HEK293T (cell line): ENCODE measurements around the gene CPHXL2.

Experiments
- CTCF ChIA-PET: fragments of 350-600 bp; formaldehyde crosslinking; extraction: SDS; loops from one replicate; lab custom pipeline; 2021; ENCODE audit warnings: antibody characterized with exemption, inconsistent platforms; lab: Yijun Ruan, JAX
- POLR2A ChIA-PET: fragments of 350-600 bp; formaldehyde crosslinking; extraction: SDS; loops from one replicate; lab custom pipeline; 2020; ENCODE audit warnings: antibody characterized with exemption, inconsistent platforms; lab: Yijun Ruan, JAX
- DNase-seq: peaks from one replicate; pipeline ENCODE4 v3.0.0; 2012; ENCODE audit warnings: mixed read lengths; ENCODE audit errors: extremely low spot score
- ARNT ChIP-seq: fragments of 450-650 bp; IDR thresholded peaks from 2 replicates; pipeline ENCODE4 v1.6.1; 2017; ENCODE audit warnings: mild to moderate bottlenecking
- BHLHE40 ChIP-seq: fragments of 450-650 bp; IDR thresholded peaks from 2 replicates; pipeline ENCODE4 v1.6.1; 2016; ENCODE audit warnings: mild to moderate bottlenecking, moderate library complexity, borderline replicate concordance
- CTBP1 ChIP-seq: fragments of 450-650 bp; IDR thresholded peaks from 2 replicates; pipeline ENCODE4 v1.6.1; 2016; ENCODE audit warnings: borderline replicate concordance
- ELF4 ChIP-seq: fragments of 450-650 bp; IDR thresholded peaks from 2 replicates; pipeline ENCODE4 v1.6.1; 2017; ENCODE audit warnings: antibody characterized with exemption
- FOXA1 ChIP-seq: fragments of 450-650 bp; IDR thresholded peaks from 2 replicates; pipeline ENCODE4 v1.6.1; 2016; ENCODE audit warnings: mild to moderate bottlenecking
- FOXK2 ChIP-seq: fragments of 450-650 bp; IDR thresholded peaks from 2 replicates; pipeline ENCODE4 v1.6.1; 2016; ENCODE audit warnings: mild to moderate bottlenecking
- FOXM1 ChIP-seq: fragments of 450-650 bp; IDR thresholded peaks from 2 replicates; pipeline ENCODE4 v1.6.1; 2017; ENCODE audit warnings: mild to moderate bottlenecking, borderline replicate concordance
- HDGF ChIP-seq: fragments of 450-650 bp; IDR thresholded peaks from 2 replicates; pipeline ENCODE4 v1.6.1; 2017; ENCODE audit warnings: antibody characterized with exemption, borderline replicate concordance
- L3MBTL2 ChIP-seq: fragments of 450-650 bp; conservative IDR thresholded peaks from 2 replicates; pipeline ENCODE4 v1.6.1; 2016; ENCODE audit warnings: mild to moderate bottlenecking
- LEF1 ChIP-seq: fragments of 450-650 bp; IDR thresholded peaks from 2 replicates; pipeline ENCODE4 v1.6.1; 2017; ENCODE audit warnings: mild to moderate bottlenecking, borderline replicate concordance
- NFRKB ChIP-seq: fragments of 450-650 bp; IDR thresholded peaks from 2 replicates; pipeline ENCODE4 v1.6.1; 2016; ENCODE audit warnings: mild to moderate bottlenecking, moderate library complexity
- SP1 ChIP-seq: fragments of 450-650 bp; IDR thresholded peaks from 2 replicates; pipeline ENCODE4 v1.6.1; 2017
- SUZ12 ChIP-seq: fragments of 450-650 bp; IDR thresholded peaks from 2 replicates; pipeline ENCODE4 v1.6.1; 2016; ENCODE audit warnings: mild to moderate bottlenecking
- TARDBP ChIP-seq: fragments of 450-650 bp; IDR thresholded peaks from 2 replicates; pipeline ENCODE4 v1.6.1; 2016
- ZNF384 ChIP-seq: fragments of 450-650 bp; IDR thresholded peaks from 2 replicates; pipeline ENCODE4 v1.6.1; 2016
- TF ChIP-seq, protein P1 (sequence below): fragments of 450-650 bp; IDR thresholded peaks from 2 replicates; pipeline ENCODE4 v1.6.1; 2016

CPHXL2 gene

DNA sequence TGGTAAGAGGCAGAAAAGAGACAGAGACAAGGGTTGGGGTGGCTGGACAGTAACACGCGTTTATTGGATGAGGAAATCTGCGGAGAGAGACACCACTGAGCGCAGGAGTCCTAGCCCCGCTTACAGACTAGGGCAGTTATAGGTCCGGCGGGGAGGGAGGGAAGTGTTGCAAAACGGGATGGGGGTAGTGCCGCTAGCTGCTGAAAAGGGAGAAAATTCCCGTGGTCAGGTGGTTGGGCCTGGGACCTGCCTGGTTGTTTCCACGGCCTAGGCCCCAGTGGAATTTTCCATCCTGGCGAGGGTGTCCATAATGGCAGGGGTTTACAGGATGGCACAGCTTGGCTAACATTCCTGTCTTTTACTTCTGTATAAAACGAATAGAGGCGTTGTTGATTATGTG, 5.5 kb upstream of the CPHXL2 start:
- DNase-seq, result no peak
- ChIA-PET CTCF (no interaction called here), POLR2A (no interaction called here)
- TF ChIP-seq FOXA1 (no peak), TARDBP (no peak), ELF4 (no peak), HDGF (no peak), SP1 (no peak), BHLHE40 (no peak), ARNT (no peak), L3MBTL2 (no peak), NFRKB (no peak), FOXM1 (no peak), SUZ12 (no peak), LEF1 (no peak), ZNF384 (no peak), CTBP1 (no peak), FOXK2 (no peak)
- TF ChIP-seq, protein P1, sequence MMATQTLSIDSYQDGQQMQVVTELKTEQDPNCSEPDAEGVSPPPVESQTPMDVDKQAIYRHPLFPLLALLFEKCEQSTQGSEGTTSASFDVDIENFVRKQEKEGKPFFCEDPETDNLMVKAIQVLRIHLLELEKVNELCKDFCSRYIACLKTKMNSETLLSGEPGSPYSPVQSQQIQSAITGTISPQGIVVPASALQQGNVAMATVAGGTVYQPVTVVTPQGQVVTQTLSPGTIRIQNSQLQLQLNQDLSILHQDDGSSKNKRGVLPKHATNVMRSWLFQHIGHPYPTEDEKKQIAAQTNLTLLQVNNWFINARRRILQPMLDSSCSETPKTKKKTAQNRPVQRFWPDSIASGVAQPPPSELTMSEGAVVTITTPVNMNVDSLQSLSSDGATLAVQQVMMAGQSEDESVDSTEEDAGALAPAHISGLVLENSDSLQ, result no peak

DNA sequence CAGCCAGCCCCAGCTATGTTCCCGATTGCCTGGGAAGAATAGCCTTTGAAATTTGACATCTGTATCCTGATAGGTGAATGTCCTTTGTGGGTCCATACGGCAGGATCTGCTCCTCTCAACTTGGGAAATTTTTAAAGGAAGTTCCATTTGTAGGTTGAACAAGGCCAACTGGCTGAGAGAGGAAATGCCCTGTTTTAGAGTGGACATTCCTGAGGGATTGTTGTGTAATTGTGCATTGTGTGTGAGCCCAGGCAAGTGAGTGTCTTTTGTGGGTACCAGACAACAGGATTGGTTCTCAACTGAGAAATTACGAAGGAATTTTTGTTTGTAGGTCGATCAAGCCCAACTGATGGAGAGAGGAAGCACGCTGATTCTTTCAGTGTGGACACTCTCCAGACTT, 2.6 kb upstream of the CPHXL2 start:
- ChIA-PET POLR2A (no interaction called here), CTCF (interaction anchor here (0.6 kb wide), 1 partner anchor 17 kb away, joined by 3 read pairs; no protein-coding TSS in a partner anchor)
- DNase-seq, result no peak
- TF ChIP-seq CTBP1 (no peak), ELF4 (no peak), BHLHE40 (no peak), FOXM1 (no peak), FOXK2 (no peak), LEF1 (no peak), NFRKB (no peak), L3MBTL2 (no peak), ARNT (no peak), SUZ12 (no peak), FOXA1 (no peak), TARDBP (no peak), HDGF (no peak)
- TF ChIP-seq, protein P1, result no peak

- DNase-seq, result no peak
- TF ChIP-seq SUZ12 (no peak), FOXA1 (no peak), HDGF (no peak), FOXM1 (no peak), SP1 (no peak), FOXK2 (no peak), ZNF384 (no peak), CTBP1 (no peak), ARNT (no peak)
- TF ChIP-seq, protein P1, result no peak
- CTCF ChIA-PET, result no interaction called here
- POLR2A ChIA-PET, result no interaction called here
Measured at GRCh38 chr16:75667503-75667902, 9.3 kb downstream of the CPHXL2 start.

DNA sequence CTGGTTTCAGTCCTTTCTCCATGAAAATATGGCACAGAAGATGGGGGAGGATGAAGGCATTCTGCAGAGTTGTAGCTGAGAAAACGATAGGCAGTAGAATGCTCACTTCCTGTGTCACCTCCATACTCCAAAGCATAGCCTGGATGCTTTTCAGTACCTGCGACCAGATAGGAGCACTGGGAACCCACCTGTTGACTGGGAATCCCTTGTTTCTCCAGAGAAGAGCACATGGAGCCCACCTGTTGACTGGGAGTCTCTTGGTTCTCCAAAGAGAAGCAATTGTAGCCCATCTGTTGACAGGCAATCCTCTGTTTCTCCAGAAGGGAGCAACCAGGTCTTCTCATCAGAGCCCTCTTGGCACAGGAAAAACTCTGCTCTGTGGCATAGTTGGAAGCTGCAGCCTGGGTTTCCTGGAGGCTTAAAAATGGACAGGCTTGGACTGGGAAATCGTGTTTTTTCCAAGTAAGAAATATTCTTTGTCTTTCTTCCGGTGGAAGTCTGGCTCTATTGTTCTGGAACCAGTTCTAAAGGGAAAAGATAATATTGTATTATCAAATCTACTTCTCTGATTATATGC, 16.0 kb downstream of the CPHXL2 start:
- CTCF ChIA-PET, result no interaction called here
- POLR2A ChIA-PET, result no interaction called here
- TF ChIP-seq SP1, result no peak
- TF ChIP-seq BHLHE40, result no peak
- no peak for TF ChIP-seq LEF1
- no peak for TF ChIP-seq CTBP1
- no peak for TF ChIP-seq HDGF
- no peak for TF ChIP-seq FOXA1
- no peak for TF ChIP-seq SUZ12
- no peak for TF ChIP-seq FOXM1
- no peak for TF ChIP-seq ARNT
- DNase-seq, result no peak

DNA sequence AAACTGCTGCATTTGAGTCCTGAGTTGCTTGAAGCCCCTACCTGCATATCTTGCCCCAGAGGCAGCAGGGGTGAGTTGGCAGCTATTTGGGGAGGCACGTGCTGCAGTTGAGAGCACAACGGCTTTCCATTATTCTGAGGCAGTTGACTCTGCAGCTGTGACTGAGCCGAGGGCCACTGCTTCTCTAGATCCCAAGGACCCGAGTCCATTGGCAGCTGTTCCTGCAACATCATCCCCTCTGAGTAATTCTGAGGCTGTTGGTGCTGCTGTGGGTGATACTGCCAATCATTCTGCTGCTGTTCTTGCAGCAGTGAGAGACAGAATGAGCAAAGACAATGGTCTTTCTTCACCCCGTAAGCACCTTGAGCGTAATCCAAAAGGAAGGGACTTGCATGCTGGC, 16.5 kb downstream of the CPHXL2 start:
- ChIA-PET CTCF (interaction anchor here (1.2 kb wide), 1 partner anchor 103 kb away, joined by 3 read pairs; no protein-coding TSS in a partner anchor), POLR2A (no interaction called here)
- TF ChIP-seq FOXM1 (no peak), ZNF384 (no peak), NFRKB (no peak), BHLHE40 (no peak), FOXK2 (no peak), TARDBP (no peak), SUZ12 (no peak), ARNT (no peak), ELF4 (no peak)
- TF ChIP-seq, protein P1, result no peak

More for the DNA sequence above, 16.5 kb downstream of the CPHXL2 start:
- DNase-seq, result no peak
